ENCODE data around the gene S100PBP. TPM values are rescaled to one million over a fixed set of nuclear protein-coding genes. Genes with fewer than 3 reads are reported as not detected.
A peak's percentile ranks its signal among the peaks of the same experiment; 100 is the strongest.

S100PBP gene
- total and polyA plus RNA-seq, 9 of the 15 experiments (the other 6 are each of a cell fraction or from before 2014, with no cell fraction given), result 22.9 to 60.2 (median 32.9) TPM

GRCh38 chr1:32813941-32814739 lies 3.3 kb upstream of the S100PBP start (continued):
- TF ChIP-seq C11orf30 (IDR thresholded peaks at IDR 0.05; ENCODE audit: low read depth) (peak; percentile 71), LCOR (CRISPR knock-in tag; IDR thresholded peaks at IDR 0.05) (no peak), CCAR2 (IDR thresholded peaks at IDR 0.05; ENCODE audit: low read depth, low read length) (no peak), ZNF76 (CRISPR knock-in tag; IDR thresholded peaks at IDR 0.05; ENCODE audit: borderline replicate concordance) (no peak), RBBP5 (IDR thresholded peaks at IDR 0.05; ENCODE audit: borderline replicate concordance, insufficient read depth, low read length, poor library complexity, severe bottlenecking) (no peak), SP1 (CRISPR knock-in tag; IDR thresholded peaks at IDR 0.05) (peak; percentile 49; the same call in 1 of the 2 replicates), PCBP2 (IDR thresholded peaks at IDR 0.05; ENCODE audit: low read depth, low read length, poor library complexity, severe bottlenecking) (no peak), FOSL1 (tag; conservative IDR thresholded peaks at IDR 0.05) (peak; percentile 97), MAFK (IDR thresholded peaks at IDR 0.05; ENCODE audit: low read length) (peak; percentile 22; the same call in 1 of the 2 replicates), EP400 (IDR thresholded peaks at IDR 0.05) (peak; percentile 79), TRIM24 (IDR thresholded peaks at IDR 0.05) (peak; percentile 74 to 82), NFIX (CRISPR knock-in tag; IDR thresholded peaks at IDR 0.05; ENCODE audit: low read depth) (no peak), JUND (IDR thresholded peaks at IDR 0.05; ENCODE audit: borderline replicate concordance, low read depth, low read length) (peak; percentile 94), JUND (tag; IDR thresholded peaks at IDR 0.05; ENCODE audit: borderline replicate concordance, low read depth, low read length) (peak; percentile 90; the same call in 2 of the 3 replicates), IRF9 (tag; IDR thresholded peaks at IDR 0.05) (peak; percentile 87), THRB (CRISPR knock-in tag; conservative IDR thresholded peaks at IDR 0.05) (peak; percentile 87), FOXA3 (CRISPR knock-in tag; conservative IDR thresholded peaks at IDR 0.05 in 1 of 2, IDR thresholded peaks at IDR 0.05 in 1 of 2) (no peak), CBX1 (IDR thresholded peaks at IDR 0.05; ENCODE audit: low read depth) (no peak), MTA2 (IDR thresholded peaks at IDR 0.05; ENCODE audit: low read depth) (0 out of 2 replicates have a peak, but pooled peaks have one; percentile 20), PHF21A (IDR thresholded peaks at IDR 0.05; ENCODE audit: borderline replicate concordance, low read depth) (no peak), ATF7 (IDR thresholded peaks at IDR 0.05) (peak; percentile 91), ZNF121 (CRISPR knock-in tag; conservative IDR thresholded peaks at IDR 0.05) (no peak), ZNF766 (CRISPR knock-in tag; conservative IDR thresholded peaks at IDR 0.05) (no peak), ZSCAN32 (CRISPR knock-in tag; IDR thresholded peaks at IDR 0.05) (0 out of 2 replicates have a peak, but pooled peaks have one; percentile 16), ZNF143 (CRISPR knock-in tag; IDR thresholded peaks at IDR 0.05) (no peak), HNRNPLL (IDR thresholded peaks at IDR 0.05; ENCODE audit: low read depth, low read length, poor library complexity, severe bottlenecking) (no peak), POLR2AphosphoS5 (IDR thresholded peaks at IDR 0.05; ENCODE audit: control insufficient read depth, insufficient read depth, low read depth, low read length) (peak; percentile 40; the same call in 1 of the 2 replicates), TRIM28 (IDR thresholded peaks at IDR 0.05) (0 out of 2 replicates have a peak, but pooled peaks have one; percentile 17)

Measured in K562 (cell line).